Left renal cortex interstitium (tissue), 4 donors: ENCODE data around the gene UPK1A. TPM values are rescaled to one million over a fixed set of nuclear protein-coding genes. Genes with fewer than 3 reads are reported as not detected.

Experiments
- DNase-seq, 4 donors: peaks; one replicate each; pipeline ENCODE4 v3.0.0-alpha.2; 2013; ENCODE audit warnings: low read depth in 4 of 4, low spot score in 2 of 4, missing footprints in 1 of 4
- polyA plus RNA-seq, 4 donors: library from polyadenylated mRNA; unstranded; fragments of 120-200 nt; gene quantifications; one replicate each; pipeline ENCODE4 v1.2.1, GENCODE V29; 2013; ENCODE audit not compliant: insufficient read length in 4 of 4

The UPK1A gene
- 10 to 100 TPM in 3 of 4 donors, 1 to 10 TPM in 1; 9.8 to 26.7 (median 15.8) TPM for polyA plus RNA-seq

DNA sequence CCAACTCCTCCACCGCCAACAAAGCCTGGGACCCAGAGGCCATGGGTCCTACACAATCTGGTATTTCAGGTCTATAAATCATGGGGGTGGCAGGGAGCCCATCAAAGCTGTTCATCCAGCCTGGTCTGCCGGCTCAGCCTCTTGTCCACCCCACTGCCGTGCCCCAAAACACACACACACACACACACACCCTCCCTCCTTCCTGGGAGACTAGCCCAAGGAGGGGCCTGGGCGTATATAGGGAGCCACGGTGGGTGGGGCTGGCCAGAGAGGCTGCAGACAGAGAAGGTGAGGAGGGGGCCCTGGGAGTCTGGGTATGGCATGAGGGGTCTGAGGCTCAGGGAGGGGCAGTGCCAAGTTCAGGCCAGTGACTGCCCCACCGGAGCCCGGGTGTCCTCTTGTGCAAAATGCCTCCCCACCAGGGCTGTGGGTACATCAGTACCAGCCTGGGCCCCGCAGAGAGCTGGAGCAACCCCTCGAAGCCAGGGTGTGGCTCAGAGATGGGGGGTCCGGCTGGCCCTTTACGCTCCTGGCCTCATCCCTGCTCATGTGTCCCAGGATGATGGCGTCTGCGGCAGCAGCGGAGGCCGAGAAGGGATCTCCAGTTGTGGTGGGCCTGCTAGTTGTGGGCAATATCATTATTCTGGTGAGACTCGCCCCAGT, at the start of gene UPK1A:
Gene UPK1A (plus strand): TSS at position 267 of the 663 bp plus-strand sequence. CDS start 296 bp downstream, at position 563.
- DNase-seq, result no peak

- no peak for DNase-seq
These were observed 47.5 kb upstream of the UPK1A start for GRCh38 chr19:35618857-35619256.

DNA sequence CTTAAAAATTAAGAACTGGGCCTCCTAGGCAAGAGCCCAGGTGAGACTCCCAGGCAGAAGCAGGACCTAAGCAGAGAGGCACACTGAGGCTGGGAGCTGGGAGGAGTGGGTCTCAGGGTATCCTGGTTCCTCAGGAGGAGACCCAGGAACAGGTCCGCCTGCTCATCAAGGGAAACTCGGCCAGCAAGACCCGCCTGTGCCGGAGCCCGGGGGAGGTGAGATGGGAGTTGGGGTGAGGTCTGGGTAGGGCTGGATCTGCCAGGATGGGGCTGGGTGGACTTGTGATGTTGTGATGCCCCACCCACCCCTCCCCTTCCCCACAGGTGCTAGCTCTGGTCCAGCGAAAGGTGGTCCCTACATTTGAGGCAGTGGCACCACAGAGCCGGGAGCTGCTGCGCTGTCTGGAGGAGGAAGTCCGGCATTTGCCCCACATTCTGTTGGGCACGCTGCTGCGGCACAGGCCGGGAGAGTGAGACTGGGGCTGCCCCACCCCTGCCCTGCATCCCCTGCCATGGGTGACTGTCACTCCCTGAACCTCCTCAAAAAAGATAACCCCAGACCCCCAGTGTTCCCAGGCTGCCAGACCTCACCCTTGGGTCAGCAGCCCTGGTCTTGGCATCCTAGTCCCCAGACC, 46.9 kb upstream of the UPK1A start:
- DNase-seq, result no peak

GRCh38 chr19:35620001-35620400, 46.3 kb upstream of the UPK1A start:
- DNase-seq, result no peak

GRCh38 chr19:35621708-35622107, 44.6 kb upstream of the UPK1A start:
- no peak for DNase-seq

DNA sequence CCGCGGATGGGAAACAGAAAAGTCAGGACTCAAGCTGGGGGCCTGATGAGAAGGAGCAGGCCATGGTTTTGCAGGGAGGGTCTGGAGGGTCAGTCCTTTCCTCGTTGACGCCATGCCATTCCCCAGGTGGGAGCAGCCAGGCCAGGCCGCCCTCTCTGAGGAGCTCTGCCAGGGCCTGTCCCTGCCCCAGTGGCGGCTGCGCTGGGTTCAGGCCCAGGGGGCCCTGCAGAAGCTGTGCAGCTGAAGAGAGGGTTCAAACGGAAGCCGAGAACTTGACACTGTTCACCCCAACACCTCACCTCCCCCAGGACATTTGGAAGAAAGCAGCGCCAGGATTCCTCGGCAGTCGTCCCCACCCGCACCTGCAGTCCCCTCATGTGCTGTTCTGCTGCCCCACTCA, 43.6 kb upstream of the UPK1A start:
- no peak for DNase-seq

GRCh38 chr19:35623327-35624010, 42.8 kb upstream of the UPK1A start:
- DNase-seq, result no peak

DNA sequence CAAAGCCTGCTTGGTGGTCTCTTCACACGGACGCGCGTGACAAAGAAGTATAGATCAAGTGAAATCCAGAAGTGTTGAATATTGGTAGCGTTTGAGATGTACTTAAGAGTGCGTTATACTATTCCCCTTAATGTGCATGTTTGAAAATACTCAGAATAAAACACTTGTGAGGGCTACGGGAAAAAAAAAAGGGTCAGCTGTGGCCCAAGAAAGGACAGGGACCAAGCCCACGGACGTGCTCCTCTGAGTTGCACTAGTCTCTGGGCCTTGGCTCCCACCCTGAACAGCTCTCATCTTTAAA, 38.1 kb upstream of the UPK1A start:
- DNase-seq, result no peak

DNA sequence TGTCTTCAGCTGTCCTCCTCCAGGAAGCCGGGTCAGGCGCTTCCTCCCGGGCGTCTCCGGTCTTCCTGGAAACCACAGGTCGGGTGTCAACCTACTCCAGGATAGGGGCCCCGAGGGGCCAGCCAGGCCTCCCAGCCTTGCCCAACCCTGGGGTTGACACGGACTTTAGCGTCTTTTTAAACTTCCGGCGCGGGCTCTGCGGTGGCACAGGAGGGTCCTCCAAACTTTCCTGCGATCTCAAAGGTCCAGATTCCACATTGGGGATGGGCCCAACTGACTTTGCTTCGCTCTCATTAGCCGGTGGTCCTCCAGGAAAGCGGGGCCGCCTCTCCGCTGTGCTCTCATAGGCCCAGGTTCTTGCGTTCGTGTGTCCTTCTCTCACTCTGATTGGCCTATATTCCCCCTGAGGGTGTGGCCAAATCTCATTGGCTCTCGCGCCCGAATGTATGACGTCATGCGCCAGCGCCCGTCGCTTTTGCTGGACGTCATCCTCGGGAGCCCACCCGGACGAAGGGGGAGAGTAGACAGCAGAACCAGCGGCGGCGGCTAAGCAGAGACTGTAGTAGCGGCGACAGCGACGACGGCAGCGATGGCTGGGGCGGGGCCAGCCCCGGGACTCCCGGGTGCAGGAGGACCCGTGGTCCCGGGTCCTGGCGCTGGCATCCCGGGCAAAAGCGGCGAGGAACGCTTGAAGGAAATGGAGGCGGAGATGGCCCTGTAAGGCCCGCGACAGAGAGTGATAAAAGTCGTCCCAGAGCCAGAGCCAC, 37.6 kb upstream of the UPK1A start, which contains the start of gene RBM42:
Gene RBM42 (plus strand): TSS at position 472 of the 767 bp plus-strand sequence. CDS start 118 bp downstream, at position 590.
- DNase-seq, result peak; percentile 96 to 99 (median 98)

GRCh38 chr19:35629332-35629633, 37.0 kb upstream of the UPK1A start:
- no peak for DNase-seq

DNA sequence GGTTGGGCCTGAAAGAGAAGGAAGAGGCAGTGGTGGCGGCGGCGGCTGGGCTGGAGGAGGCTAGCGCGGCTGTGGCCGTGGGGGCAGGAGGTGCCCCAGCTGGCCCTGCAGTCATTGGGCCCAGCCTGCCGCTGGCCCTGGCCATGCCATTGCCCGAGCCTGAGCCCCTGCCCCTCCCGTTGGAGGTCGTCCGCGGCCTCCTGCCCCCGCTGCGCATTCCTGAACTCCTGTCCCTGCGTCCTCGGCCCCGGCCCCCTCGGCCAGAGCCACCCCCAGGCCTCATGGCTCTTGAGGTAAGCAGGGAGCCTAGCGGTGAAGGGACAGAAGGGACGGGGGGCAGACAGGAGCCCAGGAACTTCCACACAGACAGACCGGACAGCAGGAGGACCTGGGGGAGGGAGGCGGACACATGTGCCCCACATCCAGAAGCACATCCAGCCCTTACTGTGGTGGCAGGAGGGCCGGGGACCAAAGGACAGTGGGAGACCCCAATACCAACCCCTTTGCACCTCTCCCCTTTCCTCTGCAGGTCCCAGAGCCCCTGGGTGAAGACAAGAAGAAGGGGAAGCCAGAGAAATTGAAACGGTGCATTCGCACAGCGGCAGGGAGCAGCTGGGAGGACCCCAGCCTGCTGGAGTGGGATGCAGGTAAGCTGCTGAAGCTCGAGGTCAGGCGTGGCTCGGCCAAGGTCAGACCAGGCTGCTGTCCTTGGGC, 32.4 kb upstream of the UPK1A start:
- DNase-seq, result no peak

DNA sequence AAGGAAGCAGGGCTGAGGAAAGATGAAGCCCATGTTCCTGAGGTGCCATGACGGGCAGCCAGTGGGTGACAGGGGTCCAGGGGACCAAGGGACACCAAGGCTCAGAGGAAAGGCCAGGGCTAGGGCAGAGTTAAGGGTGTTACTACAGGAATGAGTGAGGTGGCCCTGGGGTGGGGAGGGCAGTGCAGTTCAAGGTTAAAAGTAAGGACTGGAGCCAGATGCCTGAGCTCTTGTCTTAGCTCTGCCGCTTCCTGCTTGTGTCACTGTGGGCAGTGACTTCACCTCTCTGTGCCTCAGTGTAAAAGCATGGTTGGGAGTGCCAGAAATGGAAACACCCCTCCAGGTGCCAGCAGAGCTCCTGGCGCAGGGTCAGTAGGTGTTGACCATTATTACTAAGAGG, 29.7 kb upstream of the UPK1A start:
- no peak for DNase-seq

DNA sequence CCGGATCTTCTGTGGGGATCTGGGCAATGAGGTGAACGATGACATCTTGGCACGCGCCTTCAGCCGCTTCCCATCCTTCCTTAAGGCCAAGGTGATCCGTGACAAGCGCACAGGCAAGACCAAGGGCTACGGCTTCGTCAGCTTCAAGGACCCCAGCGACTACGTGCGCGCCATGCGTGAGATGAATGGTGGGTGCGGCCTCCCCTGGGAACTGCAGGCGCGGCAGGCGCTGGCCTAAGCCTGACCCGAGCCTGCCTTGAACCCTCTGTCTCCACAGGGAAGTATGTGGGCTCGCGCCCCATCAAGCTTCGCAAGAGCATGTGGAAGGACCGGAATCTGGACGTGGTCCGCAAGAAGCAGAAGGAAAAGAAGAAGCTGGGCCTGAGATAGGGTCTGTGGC, 29.2 kb upstream of the UPK1A start:
- no peak for DNase-seq

GRCh38 chr19:35639321-35639639, 27.0 kb upstream of the UPK1A start:
- DNase-seq, result no peak

GRCh38 chr19:35639863-35640262, 26.5 kb upstream of the UPK1A start:
- no peak for DNase-seq

DNA sequence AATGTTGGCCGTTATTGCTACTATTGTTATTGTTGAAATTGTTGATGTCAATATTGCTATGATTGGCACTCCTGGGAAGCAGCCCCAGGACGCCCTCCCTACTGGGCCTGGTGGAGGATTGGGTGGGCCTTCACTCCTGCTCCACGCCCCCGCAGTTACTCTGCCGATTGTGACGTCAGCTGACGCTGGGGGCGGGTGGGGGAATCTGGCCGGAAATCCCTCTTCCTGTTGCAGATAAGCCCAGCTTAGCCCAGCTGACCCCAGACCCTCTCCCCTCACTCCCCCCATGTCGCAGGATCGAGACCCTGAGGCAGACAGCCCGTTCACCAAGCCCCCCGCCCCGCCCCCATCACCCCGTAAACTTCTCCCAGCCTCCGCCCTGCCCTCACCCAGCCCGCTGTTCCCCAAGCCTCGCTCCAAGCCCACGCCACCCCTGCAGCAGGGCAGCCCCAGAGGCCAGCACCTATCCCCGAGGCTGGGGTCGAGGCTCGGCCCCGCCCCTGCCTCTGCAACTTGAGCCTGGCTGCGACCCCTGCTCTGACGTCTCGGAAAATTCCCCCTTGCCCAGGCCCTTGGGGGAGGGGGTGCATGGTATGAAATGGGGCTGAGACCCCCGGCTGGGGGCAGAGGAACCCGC, 24.7 kb upstream of the UPK1A start, which contains the start of gene ETV2:
Gene ETV2 (plus strand): TSS at position 231 of the 637 bp plus-strand sequence. CDS start 716 bp downstream, outside the sequence.
- no peak for DNase-seq

GRCh38 chr19:35642312-35642711, 24.0 kb upstream of the UPK1A start:
- no peak for DNase-seq

- no peak for DNase-seq
These were observed 23.5 kb upstream of the UPK1A start for GRCh38 chr19:35642798-35643254.

DNA sequence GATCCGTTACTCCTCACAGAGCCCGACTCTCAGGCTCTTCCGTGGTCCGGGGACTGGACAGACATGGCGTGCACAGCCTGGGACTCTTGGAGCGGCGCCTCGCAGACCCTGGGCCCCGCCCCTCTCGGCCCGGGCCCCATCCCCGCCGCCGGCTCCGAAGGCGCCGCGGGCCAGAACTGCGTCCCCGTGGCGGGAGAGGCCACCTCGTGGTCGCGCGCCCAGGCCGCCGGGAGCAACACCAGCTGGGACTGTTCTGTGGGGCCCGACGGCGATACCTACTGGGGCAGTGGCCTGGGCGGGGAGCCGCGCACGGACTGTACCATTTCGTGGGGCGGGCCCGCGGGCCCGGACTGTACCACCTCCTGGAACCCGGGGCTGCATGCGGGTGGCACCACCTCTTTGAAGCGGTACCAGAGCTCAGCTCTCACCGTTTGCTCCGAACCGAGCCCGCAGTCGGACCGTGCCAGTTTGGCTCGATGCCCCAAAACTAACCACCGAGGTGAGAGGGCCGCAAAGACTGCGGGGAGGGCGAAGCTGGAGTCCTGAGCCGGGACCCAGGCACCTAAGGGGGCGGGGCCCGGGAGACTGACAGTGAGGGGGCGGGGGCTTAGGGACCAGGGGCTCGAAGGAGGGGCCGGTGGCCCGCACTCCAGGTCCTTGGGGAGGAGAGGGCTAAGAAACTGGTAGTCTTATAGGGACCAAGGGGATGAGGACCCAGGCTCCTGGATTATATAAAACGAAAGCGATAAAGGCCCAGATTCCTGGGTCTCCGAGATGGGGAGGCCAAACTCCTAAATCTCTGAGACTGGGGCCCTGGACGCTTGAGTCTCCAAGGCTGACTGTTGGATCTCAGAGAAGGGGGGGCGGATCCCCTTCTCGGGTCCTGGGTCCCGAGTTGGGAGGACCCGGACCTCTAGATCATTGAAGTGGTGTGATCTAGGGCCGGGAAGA, 22.8 kb upstream of the UPK1A start:
- DNase-seq, result peak in 2 of 4 donors; percentile 82 to 86
